Measurements from ENCODE around the gene GRB2.

The GRB2 gene

GRCh38 chr17:75277664-75278071 lies 127.8 kb downstream of the GRB2 start:
- TF ChIP-seq NFIC (IDR thresholded peaks at IDR 0.05) = no peak
- TF ChIP-seq TEAD4 (IDR thresholded peaks at IDR 0.05) = no peak
- TF ChIP-seq CEBPB (IDR thresholded peaks at IDR 0.05) = no peak
- no peak for TF ChIP-seq EP300 (IDR thresholded peaks at IDR 0.05; ENCODE audit: borderline replicate concordance)
- TF ChIP-seq, protein P1, sequence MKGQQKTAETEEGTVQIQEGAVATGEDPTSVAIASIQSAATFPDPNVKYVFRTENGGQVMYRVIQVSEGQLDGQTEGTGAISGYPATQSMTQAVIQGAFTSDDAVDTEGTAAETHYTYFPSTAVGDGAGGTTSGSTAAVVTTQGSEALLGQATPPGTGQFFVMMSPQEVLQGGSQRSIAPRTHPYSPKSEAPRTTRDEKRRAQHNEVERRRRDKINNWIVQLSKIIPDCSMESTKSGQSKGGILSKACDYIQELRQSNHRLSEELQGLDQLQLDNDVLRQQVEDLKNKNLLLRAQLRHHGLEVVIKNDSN (IDR thresholded peaks at IDR 0.05) = no peak
- TF ChIP-seq, protein P2, sequence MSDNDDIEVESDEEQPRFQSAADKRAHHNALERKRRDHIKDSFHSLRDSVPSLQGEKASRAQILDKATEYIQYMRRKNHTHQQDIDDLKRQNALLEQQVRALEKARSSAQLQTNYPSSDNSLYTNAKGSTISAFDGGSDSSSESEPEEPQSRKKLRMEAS (IDR thresholded peaks at IDR 0.05) = no peak
- TF ChIP-seq, protein P3, sequence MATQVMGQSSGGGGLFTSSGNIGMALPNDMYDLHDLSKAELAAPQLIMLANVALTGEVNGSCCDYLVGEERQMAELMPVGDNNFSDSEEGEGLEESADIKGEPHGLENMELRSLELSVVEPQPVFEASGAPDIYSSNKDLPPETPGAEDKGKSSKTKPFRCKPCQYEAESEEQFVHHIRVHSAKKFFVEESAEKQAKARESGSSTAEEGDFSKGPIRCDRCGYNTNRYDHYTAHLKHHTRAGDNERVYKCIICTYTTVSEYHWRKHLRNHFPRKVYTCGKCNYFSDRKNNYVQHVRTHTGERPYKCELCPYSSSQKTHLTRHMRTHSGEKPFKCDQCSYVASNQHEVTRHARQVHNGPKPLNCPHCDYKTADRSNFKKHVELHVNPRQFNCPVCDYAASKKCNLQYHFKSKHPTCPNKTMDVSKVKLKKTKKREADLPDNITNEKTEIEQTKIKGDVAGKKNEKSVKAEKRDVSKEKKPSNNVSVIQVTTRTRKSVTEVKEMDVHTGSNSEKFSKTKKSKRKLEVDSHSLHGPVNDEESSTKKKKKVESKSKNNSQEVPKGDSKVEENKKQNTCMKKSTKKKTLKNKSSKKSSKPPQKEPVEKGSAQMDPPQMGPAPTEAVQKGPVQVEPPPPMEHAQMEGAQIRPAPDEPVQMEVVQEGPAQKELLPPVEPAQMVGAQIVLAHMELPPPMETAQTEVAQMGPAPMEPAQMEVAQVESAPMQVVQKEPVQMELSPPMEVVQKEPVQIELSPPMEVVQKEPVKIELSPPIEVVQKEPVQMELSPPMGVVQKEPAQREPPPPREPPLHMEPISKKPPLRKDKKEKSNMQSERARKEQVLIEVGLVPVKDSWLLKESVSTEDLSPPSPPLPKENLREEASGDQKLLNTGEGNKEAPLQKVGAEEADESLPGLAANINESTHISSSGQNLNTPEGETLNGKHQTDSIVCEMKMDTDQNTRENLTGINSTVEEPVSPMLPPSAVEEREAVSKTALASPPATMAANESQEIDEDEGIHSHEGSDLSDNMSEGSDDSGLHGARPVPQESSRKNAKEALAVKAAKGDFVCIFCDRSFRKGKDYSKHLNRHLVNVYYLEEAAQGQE (IDR thresholded peaks at IDR 0.05; ENCODE audit: low read depth) = no peak
- no peak for TF ChIP-seq TCF12 (IDR thresholded peaks at IDR 0.05; ENCODE audit: low read depth)
- TF ChIP-seq YY1 (IDR thresholded peaks at IDR 0.05; ENCODE audit: low read depth) = no peak
- TF ChIP-seq FOXM1 (IDR thresholded peaks at IDR 0.05; ENCODE audit: borderline replicate concordance, low read depth) = no peak
- no peak for TF ChIP-seq ZBTB7A (IDR thresholded peaks at IDR 0.05; ENCODE audit: low read depth)
- no peak for TF ChIP-seq RAD21 (IDR thresholded peaks at IDR 0.05; ENCODE audit: low read depth)
- no peak for TF ChIP-seq EGR1 (IDR thresholded peaks at IDR 0.05)
- TF ChIP-seq CREB1 (IDR thresholded peaks at IDR 0.05; ENCODE audit: low read depth) = no peak
- TF ChIP-seq TAF1 (IDR thresholded peaks at IDR 0.05; ENCODE audit: low read depth) = no peak

- TF ChIP-seq, protein P3 (IDR thresholded peaks at IDR 0.05; ENCODE audit: low read depth) = peak; percentile 75
- no peak for TF ChIP-seq TEAD4 (IDR thresholded peaks at IDR 0.05)
Measured at GRCh38 chr17:75273977-75274708, 131.3 kb downstream of the GRB2 start.

GRCh38 chr17:75272848-75273184 lies 132.7 kb downstream of the GRB2 start:
- TF ChIP-seq EGR1 (IDR thresholded peaks at IDR 0.05) (no peak), EP300 (IDR thresholded peaks at IDR 0.05; ENCODE audit: borderline replicate concordance) (no peak)

DNA sequence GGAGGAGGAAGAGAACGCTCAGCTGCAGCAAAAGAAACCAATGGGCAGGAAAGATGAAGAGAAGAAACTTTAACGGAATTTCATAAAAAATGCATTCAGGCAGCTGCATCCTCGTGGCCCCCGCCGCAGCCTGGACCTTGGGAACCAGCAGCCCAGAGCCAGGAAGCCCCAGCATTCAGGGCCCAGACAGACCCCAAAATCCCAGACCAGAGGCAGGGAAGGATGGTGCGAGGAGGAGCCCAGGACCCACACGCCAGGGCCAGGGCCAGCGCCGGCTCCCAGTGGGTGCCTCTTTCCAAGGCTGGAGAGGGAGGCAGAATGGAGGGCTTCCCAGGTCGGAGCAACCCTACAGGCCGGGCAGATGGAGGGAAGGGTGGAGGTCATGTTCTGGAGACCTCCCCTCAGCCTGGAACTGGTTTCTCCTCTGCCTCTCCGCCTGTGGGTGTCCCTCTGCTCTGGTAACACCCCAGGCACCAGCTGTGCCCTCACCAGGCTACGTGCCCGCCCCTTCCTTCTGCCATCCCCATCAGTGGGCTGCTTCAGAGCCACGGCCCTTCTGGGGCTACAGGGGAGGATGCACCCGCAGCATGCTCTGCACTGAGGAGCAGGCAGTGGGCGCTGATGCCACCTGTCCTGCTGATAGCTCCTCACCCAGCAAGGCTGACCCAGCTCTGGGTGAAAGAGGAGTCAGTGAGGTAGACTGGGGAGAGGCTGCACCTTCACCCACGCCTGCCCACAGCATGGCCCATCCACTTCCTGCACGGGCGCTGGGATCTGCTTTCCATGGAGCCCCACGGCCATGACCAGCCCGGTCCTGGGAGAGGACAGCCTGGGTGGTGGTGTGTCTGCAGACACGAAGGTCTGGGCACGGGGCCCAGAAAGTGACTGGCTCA lies 133.3 kb downstream of the GRB2 start:
- TF ChIP-seq RAD21 (IDR thresholded peaks at IDR 0.05; ENCODE audit: low read depth) (no peak), EP300 (IDR thresholded peaks at IDR 0.05; ENCODE audit: borderline replicate concordance) (no peak)

DNA sequence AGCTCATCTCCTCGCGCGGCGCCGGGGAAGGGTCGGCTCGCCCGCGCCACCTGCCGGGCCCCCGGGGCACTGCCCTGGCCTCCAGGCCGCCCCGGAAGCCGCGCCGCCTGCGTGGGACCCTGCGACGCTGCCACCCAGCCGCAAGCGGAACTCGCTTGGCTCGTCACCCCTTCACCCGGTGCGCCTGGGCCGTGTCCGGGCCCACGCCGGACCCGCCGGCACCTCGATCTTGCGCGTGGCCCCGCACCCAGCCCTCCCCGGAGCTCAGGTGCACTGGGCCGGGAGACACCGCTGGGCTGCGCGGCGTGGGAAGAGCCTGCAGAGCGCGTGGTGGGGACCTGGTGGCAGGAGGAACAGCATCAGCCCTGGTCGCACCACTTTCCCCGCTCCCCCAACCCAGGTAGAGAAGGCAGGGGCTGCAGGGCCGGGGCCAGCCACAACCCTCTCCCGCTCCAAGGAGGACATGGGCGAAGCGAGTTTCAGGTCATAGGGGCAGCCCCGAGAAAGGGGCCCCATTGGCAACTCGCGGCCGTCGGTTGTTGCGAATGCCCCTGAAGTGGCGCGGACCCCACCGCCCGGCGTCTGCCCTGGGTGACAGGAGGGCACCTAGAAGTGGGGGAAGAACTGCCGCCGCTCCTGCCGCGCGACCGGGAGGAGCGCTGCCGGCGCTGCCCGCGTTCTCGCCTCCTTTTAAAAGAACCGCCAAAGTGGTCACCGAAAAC lies 134.1 kb downstream of the GRB2 start:
- peak; percentile 54 for TF ChIP-seq TCF12 (IDR thresholded peaks at IDR 0.05; ENCODE audit: low read depth)
- TF ChIP-seq ZBTB7A (IDR thresholded peaks at IDR 0.05; ENCODE audit: low read depth) = no peak
- TF ChIP-seq CEBPB (IDR thresholded peaks at IDR 0.05) = no peak
- 0 out of 2 replicates have a peak, but pooled peaks have one; percentile 18 for TF ChIP-seq EGR1 (IDR thresholded peaks at IDR 0.05)
- TF ChIP-seq RAD21 (IDR thresholded peaks at IDR 0.05; ENCODE audit: low read depth) = peak; percentile 37; the same call in 1 of the 2 replicates
- TF ChIP-seq, protein P1 (IDR thresholded peaks at IDR 0.05) = peak; percentile 27; the same call in 1 of the 2 replicates
- TF ChIP-seq NFIC (IDR thresholded peaks at IDR 0.05) = no peak
- peak; percentile 2 for TF ChIP-seq TEAD4 (IDR thresholded peaks at IDR 0.05)
- TF ChIP-seq EP300 (IDR thresholded peaks at IDR 0.05; ENCODE audit: borderline replicate concordance) = peak; percentile 22; the same call in 1 of the 2 replicates
- TF ChIP-seq FOXM1 (IDR thresholded peaks at IDR 0.05; ENCODE audit: borderline replicate concordance, low read depth) = no peak
- peak; percentile 14; the same call in 1 of the 2 replicates for TF ChIP-seq YY1 (IDR thresholded peaks at IDR 0.05; ENCODE audit: low read depth)
- peak; percentile 47; the same call in 1 of the 2 replicates for TF ChIP-seq CREB1 (IDR thresholded peaks at IDR 0.05; ENCODE audit: low read depth)
- TF ChIP-seq, protein P2 (IDR thresholded peaks at IDR 0.05) = peak; percentile 78
- TF ChIP-seq TAF1 (IDR thresholded peaks at IDR 0.05; ENCODE audit: low read depth) = 0 out of 2 replicates have a peak, but pooled peaks have one; percentile 42
- TF ChIP-seq, protein P3 (IDR thresholded peaks at IDR 0.05; ENCODE audit: low read depth) = no peak
